ENCODE data around the gene NLRC3.

Gene NLRC3, protein sequence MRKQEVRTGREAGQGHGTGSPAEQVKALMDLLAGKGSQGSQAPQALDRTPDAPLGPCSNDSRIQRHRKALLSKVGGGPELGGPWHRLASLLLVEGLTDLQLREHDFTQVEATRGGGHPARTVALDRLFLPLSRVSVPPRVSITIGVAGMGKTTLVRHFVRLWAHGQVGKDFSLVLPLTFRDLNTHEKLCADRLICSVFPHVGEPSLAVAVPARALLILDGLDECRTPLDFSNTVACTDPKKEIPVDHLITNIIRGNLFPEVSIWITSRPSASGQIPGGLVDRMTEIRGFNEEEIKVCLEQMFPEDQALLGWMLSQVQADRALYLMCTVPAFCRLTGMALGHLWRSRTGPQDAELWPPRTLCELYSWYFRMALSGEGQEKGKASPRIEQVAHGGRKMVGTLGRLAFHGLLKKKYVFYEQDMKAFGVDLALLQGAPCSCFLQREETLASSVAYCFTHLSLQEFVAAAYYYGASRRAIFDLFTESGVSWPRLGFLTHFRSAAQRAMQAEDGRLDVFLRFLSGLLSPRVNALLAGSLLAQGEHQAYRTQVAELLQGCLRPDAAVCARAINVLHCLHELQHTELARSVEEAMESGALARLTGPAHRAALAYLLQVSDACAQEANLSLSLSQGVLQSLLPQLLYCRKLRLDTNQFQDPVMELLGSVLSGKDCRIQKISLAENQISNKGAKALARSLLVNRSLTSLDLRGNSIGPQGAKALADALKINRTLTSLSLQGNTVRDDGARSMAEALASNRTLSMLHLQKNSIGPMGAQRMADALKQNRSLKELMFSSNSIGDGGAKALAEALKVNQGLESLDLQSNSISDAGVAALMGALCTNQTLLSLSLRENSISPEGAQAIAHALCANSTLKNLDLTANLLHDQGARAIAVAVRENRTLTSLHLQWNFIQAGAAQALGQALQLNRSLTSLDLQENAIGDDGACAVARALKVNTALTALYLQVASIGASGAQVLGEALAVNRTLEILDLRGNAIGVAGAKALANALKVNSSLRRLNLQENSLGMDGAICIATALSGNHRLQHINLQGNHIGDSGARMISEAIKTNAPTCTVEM

GRCh38 chr16:3577302-3577752 lies at the start of gene NLRC3:
Gene NLRC3 (minus strand): TSS chr16:3577403. CDS start chr16:3565036, 12,367 bp downstream.
- POLR2A ChIA-PET: no interaction called here
- peak; percentile 65 for DNase-seq (ENCODE audit: extremely low spot score)
- TF ChIP-seq CTCF (IDR thresholded peaks at IDR 0.05; ENCODE audit: control extremely low read depth, extremely low read depth, low read depth, missing control alignments): no peak
- CTCF ChIA-PET: no interaction called here

- DNase-seq (ENCODE audit: extremely low spot score): no peak
- ChIA-PET CTCF (interaction anchor here (1.0 to 1.5 kb wide), 3 partner anchors 9 to 627 kb away, joined by 3 read pairs; no protein-coding TSS in a partner anchor), POLR2A (no interaction called here)
- TF ChIP-seq CTCF (IDR thresholded peaks at IDR 0.05; ENCODE audit: control extremely low read depth, extremely low read depth, low read depth, missing control alignments): no peak
These were observed 48.9 kb upstream of the NLRC3 start for GRCh38 chr16:3625911-3626732.

DNA sequence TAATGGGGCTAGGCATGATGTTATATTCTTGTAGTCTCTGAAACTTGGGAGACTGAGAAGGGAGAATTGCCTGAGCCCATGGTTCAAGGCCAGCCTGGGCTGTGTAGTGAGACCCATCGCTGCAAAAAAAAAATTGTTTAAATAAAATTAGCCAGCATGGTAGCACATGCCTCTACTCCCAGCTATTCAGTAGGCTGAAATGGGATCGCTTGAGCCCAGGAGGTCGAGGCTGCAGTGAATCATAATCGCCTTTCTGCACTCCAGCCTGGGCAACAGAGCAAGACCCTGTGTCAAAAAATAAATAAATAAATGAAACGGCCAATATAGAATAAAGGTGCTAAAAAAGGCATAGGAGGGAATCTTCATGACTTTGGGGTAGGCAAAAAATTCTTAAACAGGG lies 48.1 kb upstream of the NLRC3 start:
- POLR2A ChIA-PET: no interaction called here
- no peak for DNase-seq (ENCODE audit: extremely low spot score)
- no peak for TF ChIP-seq CTCF (IDR thresholded peaks at IDR 0.05; ENCODE audit: control extremely low read depth, extremely low read depth, low read depth, missing control alignments)
- CTCF ChIA-PET: no interaction called here

DNA sequence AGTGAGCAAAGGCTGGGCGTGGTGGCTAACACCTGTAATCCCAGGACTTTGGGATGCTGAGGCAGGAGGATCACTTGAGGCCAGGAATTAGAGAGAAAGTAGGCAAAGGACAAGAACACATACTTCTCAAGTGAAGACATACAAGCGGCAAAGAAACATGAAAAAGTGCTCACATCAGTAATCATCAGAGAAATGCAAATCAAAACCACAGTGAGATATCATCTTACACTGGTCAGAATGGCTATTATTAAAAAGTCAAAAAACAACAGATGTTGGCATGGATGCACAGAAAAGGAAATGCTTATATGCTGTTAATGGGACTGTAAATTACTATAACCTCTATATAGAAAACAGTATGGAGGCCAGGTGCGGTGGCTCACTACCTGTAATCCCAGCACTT lies 46.4 kb upstream of the NLRC3 start:
- no peak for DNase-seq (ENCODE audit: extremely low spot score)
- no peak for TF ChIP-seq CTCF (IDR thresholded peaks at IDR 0.05; ENCODE audit: control extremely low read depth, extremely low read depth, low read depth, missing control alignments)
- POLR2A ChIA-PET: no interaction called here
- CTCF ChIA-PET: interaction anchor here (1.0 kb wide), 1 partner anchor 16 kb away, joined by 3 read pairs; no protein-coding TSS in a partner anchor

GRCh38 chr16:3618769-3619141 lies 41.6 kb upstream of the NLRC3 start:
- CTCF ChIA-PET: no interaction called here
- no peak for DNase-seq (ENCODE audit: extremely low spot score)
- TF ChIP-seq CTCF (IDR thresholded peaks at IDR 0.05; ENCODE audit: control extremely low read depth, extremely low read depth, low read depth, missing control alignments): no peak
- POLR2A ChIA-PET: no interaction called here
